ENCODE data around the gene CAMLG. TPM values are rescaled to one million over a fixed set of nuclear protein-coding genes. Genes with fewer than 3 reads are reported as not detected.
"Not testable (repeated sequence)": the region's sequence is repeated elsewhere in the genome, so short reads cannot be mapped to it uniquely, and the experiment has no call there.

The CAMLG gene
- total RNA-seq, 1 experiment from 2014 or later, result 39.7 TPM

DNA sequence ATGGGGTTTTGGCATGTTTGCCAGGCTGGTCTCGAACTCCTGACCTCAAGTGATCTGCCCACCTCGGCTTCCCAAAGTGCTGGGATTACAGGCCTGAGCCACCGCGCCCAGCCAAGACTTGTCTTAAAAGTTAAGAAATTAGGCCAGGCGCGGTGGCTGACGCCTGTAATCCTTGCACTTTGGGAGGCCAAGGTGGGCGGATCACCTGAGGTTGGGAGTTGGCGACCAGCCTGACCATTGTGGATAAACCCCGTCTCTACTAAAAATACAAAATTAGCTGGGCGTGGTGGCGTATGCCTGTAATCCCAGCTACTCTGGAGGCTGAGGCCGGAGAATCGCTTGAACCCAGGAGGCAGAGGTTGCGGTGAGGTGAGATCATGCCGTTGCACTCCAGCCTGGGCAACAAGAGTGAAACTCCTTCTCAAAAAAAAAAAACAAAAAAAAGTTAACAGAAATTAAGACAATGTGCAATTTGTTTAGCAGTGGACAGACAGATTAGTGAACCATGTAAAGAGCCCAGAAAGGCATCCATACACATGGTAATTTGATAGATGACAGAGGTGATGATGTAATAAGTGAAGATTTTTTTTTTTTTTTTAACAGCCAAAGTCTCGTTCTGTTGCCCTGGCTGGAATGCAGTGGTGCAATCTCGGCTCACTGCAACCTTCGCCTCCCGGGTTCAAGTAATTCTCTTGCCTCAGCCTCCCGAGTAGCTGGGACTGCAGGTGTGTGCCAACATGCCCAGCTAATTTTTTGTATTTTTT lies 29.4 kb downstream of the CAMLG start:
- H3K4me3 Mint-ChIP-seq; H3K9me3 Mint-ChIP-seq; DNase-seq (ENCODE audit: low spot score); POLR2A ChIA-PET; H3K4me1 Mint-ChIP-seq; H3K27me3 Mint-ChIP-seq (ENCODE audit: low read depth); ATAC-seq; H3K27ac Mint-ChIP-seq: not testable (repeated sequence)
- CTCF ChIA-PET, result interaction anchor here (0.7 kb wide), 1 partner anchor 9 kb away, joined by 4 read pairs; no protein-coding TSS in a partner anchor
- peaks cover 65% of the 10 kb centered on the region for H3K36me3 Mint-ChIP-seq

DNA sequence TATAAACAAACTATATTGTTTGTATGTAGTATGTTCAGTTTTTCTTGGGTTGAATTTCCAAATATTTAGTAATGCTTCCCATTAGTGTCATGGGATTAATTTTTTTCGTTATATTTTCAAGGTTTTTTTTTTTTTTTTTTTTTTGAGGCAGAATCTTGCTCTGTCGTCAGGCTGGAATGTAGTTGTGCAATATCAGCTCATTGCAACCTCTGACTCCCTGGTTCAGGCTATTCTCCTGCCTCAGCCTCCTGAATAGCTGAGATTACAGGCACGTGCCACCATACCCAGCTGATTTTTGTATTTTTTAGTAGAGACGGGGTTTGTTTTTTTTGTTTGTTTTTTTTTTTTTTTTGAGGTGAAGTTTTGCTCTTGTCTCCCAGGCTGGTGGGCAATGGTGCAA lies 30.9 kb downstream of the CAMLG start:
- DNase-seq (ENCODE audit: low spot score) (no peak), ATAC-seq (no peak)
- TF ChIP-seq ESRRA (CRISPR knock-in tag; IDR thresholded peaks at IDR 0.05; ENCODE audit: borderline replicate concordance), result no peak
- TF ChIP-seq, protein P1, sequence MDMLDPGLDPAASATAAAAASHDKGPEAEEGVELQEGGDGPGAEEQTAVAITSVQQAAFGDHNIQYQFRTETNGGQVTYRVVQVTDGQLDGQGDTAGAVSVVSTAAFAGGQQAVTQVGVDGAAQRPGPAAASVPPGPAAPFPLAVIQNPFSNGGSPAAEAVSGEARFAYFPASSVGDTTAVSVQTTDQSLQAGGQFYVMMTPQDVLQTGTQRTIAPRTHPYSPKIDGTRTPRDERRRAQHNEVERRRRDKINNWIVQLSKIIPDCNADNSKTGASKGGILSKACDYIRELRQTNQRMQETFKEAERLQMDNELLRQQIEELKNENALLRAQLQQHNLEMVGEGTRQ (CRISPR knock-in tag; IDR thresholded peaks at IDR 0.05), result no peak
- TF ChIP-seq, protein P2, sequence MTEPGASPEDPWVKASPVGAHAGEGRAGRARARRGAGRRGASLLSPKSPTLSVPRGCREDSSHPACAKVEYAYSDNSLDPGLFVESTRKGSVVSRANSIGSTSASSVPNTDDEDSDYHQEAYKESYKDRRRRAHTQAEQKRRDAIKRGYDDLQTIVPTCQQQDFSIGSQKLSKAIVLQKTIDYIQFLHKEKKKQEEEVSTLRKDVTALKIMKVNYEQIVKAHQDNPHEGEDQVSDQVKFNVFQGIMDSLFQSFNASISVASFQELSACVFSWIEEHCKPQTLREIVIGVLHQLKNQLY (CRISPR knock-in tag; IDR thresholded peaks at IDR 0.05), result no peak
- no peak overlapping the region for H3K4me3 Mint-ChIP-seq
- H3K36me3 Mint-ChIP-seq, result peaks cover 74% of the 10 kb centered on the region
- H3K4me1 Mint-ChIP-seq, result no peaks in the 10 kb centered on the region
- H3K27ac Mint-ChIP-seq, result no peak overlapping the region
- CTCF ChIA-PET, result interaction anchor here (0.6 to 0.7 kb wide), 2 partner anchors 28 to 94 kb away, joined by 3 read pairs; no protein-coding TSS in a partner anchor
- POLR2A ChIA-PET, result no interaction called here
- no peaks in the 10 kb centered on the region for H3K9me3 Mint-ChIP-seq
- H3K27me3 Mint-ChIP-seq (ENCODE audit: low read depth), result no peaks in the 10 kb centered on the region

DNA sequence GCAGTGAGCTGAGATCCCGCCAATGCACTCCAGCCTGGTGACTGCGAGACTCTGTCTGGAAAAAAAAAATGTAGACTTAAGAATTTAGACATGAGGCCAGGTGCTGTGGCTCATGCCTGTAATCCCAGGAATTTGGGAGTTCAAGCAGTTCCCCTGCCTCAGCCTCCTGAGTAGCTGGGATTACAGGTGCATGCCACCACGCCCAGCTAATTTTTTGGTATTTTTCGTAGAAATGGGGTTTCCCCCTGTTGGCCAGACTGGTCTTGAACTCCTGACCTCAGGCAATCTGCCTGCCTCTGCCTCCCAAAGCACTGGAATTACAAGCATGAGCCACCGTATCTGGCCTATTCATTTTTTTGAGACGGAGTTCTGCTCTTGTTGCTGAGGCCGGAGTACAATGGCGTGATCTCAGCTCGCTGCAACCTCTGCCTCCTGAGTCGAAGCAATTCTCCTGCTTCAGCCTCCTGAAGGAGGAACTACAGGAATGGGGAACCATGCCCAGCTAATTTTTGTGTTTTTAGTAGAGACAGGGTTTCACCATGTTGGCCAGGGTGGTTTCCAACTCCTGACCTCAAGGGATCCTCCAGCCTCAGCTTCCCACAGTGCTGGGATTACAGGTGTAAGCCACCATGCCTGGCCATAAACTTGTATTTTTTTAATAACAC lies 34.2 kb downstream of the CAMLG start:
- H3K9me3 Mint-ChIP-seq, result no peaks in the 10 kb centered on the region
- POLR2A ChIA-PET, result no interaction called here
- DNase-seq (ENCODE audit: low spot score) (no peak), ATAC-seq (no peak)
- H3K4me3 Mint-ChIP-seq, result no peak overlapping the region
- CTCF ChIA-PET, result no interaction called here
- no peak overlapping the region for H3K27ac Mint-ChIP-seq
- TF ChIP-seq NR3C1 (CRISPR knock-in tag; conservative IDR thresholded peaks at IDR 0.05; ENCODE audit: low read depth) (no peak), RORB (CRISPR knock-in tag; IDR thresholded peaks at IDR 0.05) (no peak)
- TF ChIP-seq, protein P3, sequence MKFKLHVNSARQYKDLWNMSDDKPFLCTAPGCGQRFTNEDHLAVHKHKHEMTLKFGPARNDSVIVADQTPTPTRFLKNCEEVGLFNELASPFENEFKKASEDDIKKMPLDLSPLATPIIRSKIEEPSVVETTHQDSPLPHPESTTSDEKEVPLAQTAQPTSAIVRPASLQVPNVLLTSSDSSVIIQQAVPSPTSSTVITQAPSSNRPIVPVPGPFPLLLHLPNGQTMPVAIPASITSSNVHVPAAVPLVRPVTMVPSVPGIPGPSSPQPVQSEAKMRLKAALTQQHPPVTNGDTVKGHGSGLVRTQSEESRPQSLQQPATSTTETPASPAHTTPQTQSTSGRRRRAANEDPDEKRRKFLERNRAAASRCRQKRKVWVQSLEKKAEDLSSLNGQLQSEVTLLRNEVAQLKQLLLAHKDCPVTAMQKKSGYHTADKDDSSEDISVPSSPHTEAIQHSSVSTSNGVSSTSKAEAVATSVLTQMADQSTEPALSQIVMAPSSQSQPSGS (CRISPR knock-in tag; IDR thresholded peaks at IDR 0.05; ENCODE audit: borderline replicate concordance, low read depth), result no peak
- no peaks in the 10 kb centered on the region for H3K27me3 Mint-ChIP-seq (ENCODE audit: low read depth)
- peaks cover 82% of the 10 kb centered on the region for H3K36me3 Mint-ChIP-seq
- H3K4me1 Mint-ChIP-seq, result no peaks in the 10 kb centered on the region

DNA sequence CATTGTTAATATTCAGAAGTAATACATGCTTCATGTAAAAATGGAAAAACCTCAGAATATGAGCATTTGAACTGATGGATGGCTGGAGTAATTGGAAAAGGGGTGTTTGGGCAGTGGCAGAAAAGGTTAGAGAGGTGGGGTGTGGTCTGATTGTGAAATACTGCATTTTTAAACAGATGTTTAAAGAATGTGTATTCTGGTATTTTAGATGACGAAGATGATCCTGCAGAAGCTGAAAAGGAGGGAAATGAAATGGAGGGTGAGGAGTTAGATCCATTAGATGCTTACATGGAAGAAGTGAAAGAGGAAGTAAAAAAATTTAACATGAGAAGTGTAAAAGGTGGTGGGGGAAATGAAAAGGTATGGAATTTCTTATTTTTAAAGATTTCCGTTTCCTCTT lies 39.0 kb downstream of the CAMLG start:
- H3K9me3 Mint-ChIP-seq, result no peaks in the 10 kb centered on the region
- no peak for ATAC-seq
- ChIA-PET POLR2A (interaction anchor here (0.5 to 0.7 kb wide), 2 partner anchors 129 to 372 kb away, joined by 3 to 5 read pairs; no protein-coding TSS in a partner anchor), CTCF (no interaction called here)
- H3K27me3 Mint-ChIP-seq (ENCODE audit: low read depth), result no peaks in the 10 kb centered on the region
- peaks cover 75% of the 10 kb centered on the region for H3K36me3 Mint-ChIP-seq
- no peak overlapping the region for H3K27ac Mint-ChIP-seq
- no peak for DNase-seq (ENCODE audit: low spot score)
- no peaks in the 10 kb centered on the region for H3K4me1 Mint-ChIP-seq
- H3K4me3 Mint-ChIP-seq, result no peak overlapping the region
- TF ChIP-seq TP53 (CRISPR knock-in tag; IDR thresholded peaks at IDR 0.05), result no peak
- TF ChIP-seq, protein P3 (CRISPR knock-in tag; IDR thresholded peaks at IDR 0.05; ENCODE audit: borderline replicate concordance, low read depth), result no peak
- TF ChIP-seq, protein P4, sequence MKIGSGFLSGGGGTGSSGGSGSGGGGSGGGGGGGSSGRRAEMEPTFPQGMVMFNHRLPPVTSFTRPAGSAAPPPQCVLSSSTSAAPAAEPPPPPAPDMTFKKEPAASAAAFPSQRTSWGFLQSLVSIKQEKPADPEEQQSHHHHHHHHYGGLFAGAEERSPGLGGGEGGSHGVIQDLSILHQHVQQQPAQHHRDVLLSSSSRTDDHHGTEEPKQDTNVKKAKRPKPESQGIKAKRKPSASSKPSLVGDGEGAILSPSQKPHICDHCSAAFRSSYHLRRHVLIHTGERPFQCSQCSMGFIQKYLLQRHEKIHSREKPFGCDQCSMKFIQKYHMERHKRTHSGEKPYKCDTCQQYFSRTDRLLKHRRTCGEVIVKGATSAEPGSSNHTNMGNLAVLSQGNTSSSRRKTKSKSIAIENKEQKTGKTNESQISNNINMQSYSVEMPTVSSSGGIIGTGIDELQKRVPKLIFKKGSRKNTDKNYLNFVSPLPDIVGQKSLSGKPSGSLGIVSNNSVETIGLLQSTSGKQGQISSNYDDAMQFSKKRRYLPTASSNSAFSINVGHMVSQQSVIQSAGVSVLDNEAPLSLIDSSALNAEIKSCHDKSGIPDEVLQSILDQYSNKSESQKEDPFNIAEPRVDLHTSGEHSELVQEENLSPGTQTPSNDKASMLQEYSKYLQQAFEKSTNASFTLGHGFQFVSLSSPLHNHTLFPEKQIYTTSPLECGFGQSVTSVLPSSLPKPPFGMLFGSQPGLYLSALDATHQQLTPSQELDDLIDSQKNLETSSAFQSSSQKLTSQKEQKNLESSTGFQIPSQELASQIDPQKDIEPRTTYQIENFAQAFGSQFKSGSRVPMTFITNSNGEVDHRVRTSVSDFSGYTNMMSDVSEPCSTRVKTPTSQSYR (CRISPR knock-in tag; IDR thresholded peaks at IDR 0.05), result no peak
- TF ChIP-seq, protein P5, sequence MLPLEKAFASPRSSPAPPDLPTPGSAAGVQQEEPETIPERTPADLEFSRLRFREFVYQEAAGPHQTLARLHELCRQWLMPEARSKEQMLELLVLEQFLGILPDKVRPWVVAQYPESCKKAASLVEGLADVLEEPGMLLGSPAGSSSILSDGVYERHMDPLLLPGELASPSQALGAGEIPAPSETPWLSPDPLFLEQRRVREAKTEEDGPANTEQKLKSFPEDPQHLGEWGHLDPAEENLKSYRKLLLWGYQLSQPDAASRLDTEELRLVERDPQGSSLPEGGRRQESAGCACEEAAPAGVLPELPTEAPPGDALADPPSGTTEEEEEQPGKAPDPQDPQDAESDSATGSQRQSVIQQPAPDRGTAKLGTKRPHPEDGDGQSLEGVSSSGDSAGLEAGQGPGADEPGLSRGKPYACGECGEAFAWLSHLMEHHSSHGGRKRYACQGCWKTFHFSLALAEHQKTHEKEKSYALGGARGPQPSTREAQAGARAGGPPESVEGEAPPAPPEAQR (CRISPR knock-in tag; IDR thresholded peaks at IDR 0.05), result no peak
- TF ChIP-seq MYBL2 (CRISPR knock-in tag; IDR thresholded peaks at IDR 0.05), result no peak
- TF ChIP-seq, protein P6, sequence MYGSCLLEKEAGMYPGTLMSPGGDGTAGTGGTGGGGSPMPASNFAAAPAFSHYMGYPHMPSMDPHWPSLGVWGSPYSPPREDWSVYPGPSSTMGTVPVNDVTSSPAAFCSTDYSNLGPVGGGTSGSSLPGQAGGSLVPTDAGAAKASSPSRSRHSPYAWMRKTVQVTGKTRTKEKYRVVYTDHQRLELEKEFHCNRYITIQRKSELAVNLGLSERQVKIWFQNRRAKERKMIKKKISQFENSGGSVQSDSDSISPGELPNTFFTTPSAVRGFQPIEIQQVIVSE (CRISPR knock-in tag; IDR thresholded peaks at IDR 0.05; ENCODE audit: borderline replicate concordance), result no peak
- no peak for TF ChIP-seq NR2C2 (CRISPR knock-in tag; IDR thresholded peaks at IDR 0.05)
- TF ChIP-seq GABPB1 (CRISPR knock-in tag; IDR thresholded peaks at IDR 0.05), result no peak
- TF ChIP-seq, protein P7, sequence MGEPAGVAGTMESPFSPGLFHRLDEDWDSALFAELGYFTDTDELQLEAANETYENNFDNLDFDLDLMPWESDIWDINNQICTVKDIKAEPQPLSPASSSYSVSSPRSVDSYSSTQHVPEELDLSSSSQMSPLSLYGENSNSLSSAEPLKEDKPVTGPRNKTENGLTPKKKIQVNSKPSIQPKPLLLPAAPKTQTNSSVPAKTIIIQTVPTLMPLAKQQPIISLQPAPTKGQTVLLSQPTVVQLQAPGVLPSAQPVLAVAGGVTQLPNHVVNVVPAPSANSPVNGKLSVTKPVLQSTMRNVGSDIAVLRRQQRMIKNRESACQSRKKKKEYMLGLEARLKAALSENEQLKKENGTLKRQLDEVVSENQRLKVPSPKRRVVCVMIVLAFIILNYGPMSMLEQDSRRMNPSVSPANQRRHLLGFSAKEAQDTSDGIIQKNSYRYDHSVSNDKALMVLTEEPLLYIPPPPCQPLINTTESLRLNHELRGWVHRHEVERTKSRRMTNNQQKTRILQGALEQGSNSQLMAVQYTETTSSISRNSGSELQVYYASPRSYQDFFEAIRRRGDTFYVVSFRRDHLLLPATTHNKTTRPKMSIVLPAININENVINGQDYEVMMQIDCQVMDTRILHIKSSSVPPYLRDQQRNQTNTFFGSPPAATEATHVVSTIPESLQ (CRISPR knock-in tag; IDR thresholded peaks at IDR 0.05), result no peak
